B cell (primary cell): ENCODE measurements around the gene TRPC4AP. TPM values are rescaled to one million over a fixed set of nuclear protein-coding genes. Genes with fewer than 3 reads are reported as not detected.

Experiments used
- ATAC-seq: fragments of 200-7000 bp; cut with Tn5 transposase; one replicate; pipeline ENCODE4 v1.10.0; 2021; ENCODE audit warnings: low read depth, mild to moderate bottlenecking, moderate number of reproducible peaks, moderate library complexity
- CTCF ChIA-PET: fragments of 350-600 bp; sonication (Branson Sonifier 250); formaldehyde crosslinking; loops from one replicate; lab custom pipeline; 2021; ENCODE audit warnings: antibody characterized with exemption, inconsistent platforms; lab: Charles Lee
- POLR2A ChIA-PET: fragments of 350-600 bp; sonication (Branson Sonifier 250); formaldehyde crosslinking; loops from one replicate; lab custom pipeline; 2021; ENCODE audit warnings: antibody characterized with exemption; lab: Charles Lee
- DNase-seq: peaks from one replicate; pipeline ENCODE4 v3.0.0; 2013
- H2AFZ ChIP-seq: 2 replicates; pipeline ENCODE4 v1.6.1; 2012; ENCODE audit warnings: mild to moderate bottlenecking, low read depth, low read length; ENCODE audit not compliant: insufficient read depth, poor library complexity, severe bottlenecking
- H3K27ac ChIP-seq, 2 donors: 1 replicate in 1 of 2; 2 replicates in 1 of 2; pipeline ENCODE4 v1.5.1; 2012 to 2013; ENCODE audit warnings: low read length in 2 of 2, mild to moderate bottlenecking in 2 of 2, moderate library complexity in 1 of 2
- H3K27me3 ChIP-seq, 4 experiments: fragments of 200-600 bp in 1 of 4; sonication (generic) in 1 of 4; replicated peaks in 1 of 4; 1 replicate in 2 of 4; 2 replicates in 2 of 4; pipeline versions ENCODE4 v1.6.1 to v1.7.0; 2013 to 2016; ENCODE audit warnings: low read length in 3 of 4, mild to moderate bottlenecking in 2 of 4, mixed read lengths in 1 of 4, moderate library complexity in 1 of 4; ENCODE audit not compliant: insufficient read depth in 4 of 4, control insufficient read depth in 3 of 4; ENCODE audit errors: control extremely low read depth in 1 of 4
- H3K36me3 ChIP-seq, 2 experiments: replicated peaks in 1 of 2; 1 replicate in 1 of 2; 2 replicates in 1 of 2; pipeline versions ENCODE4 v1.6.1 to v1.7.1; 2013; ENCODE audit warnings: low read length in 1 of 2; ENCODE audit not compliant: insufficient read depth in 2 of 2, control insufficient read depth in 1 of 2; ENCODE audit errors: control extremely low read depth in 1 of 2, extremely low read depth in 1 of 2
- H3K4me1 ChIP-seq, 2 donors: fragments of 200-600 bp in 1 of 2; sonication (generic) in 1 of 2; 1 replicate in 1 of 2; 2 replicates in 1 of 2; pipeline versions ENCODE4 v1.5.1 to v1.6.1; 2013 to 2017; ENCODE audit warnings: low read length in 2 of 2; ENCODE audit not compliant: control insufficient read depth in 2 of 2, insufficient read depth in 2 of 2
- H3K4me2 ChIP-seq: replicated peaks from 2 replicates; pipeline ENCODE3; 2012; ENCODE audit warnings: mild to moderate bottlenecking, low read depth, low read length; ENCODE audit not compliant: poor library complexity, severe bottlenecking
- H3K4me3 ChIP-seq, 5 experiments: fragments of 200-600 bp in 1 of 5; sonication (generic) in 1 of 5; 1 replicate in 3 of 5; 2 replicates in 2 of 5; pipeline versions ENCODE4 v1.5.1 to v1.7.0; 2011 to 2016; ENCODE audit warnings: low read length in 4 of 5, mild to moderate bottlenecking in 4 of 5, low read depth in 2 of 5, control low read depth in 1 of 5, moderate library complexity in 1 of 5; ENCODE audit not compliant: insufficient read depth in 1 of 5; ENCODE audit errors: control extremely low read depth in 1 of 5, extremely low read depth in 1 of 5
- H3K79me2 ChIP-seq: fragments of 200-600 bp; sonication (generic); one replicate; pipeline ENCODE4 v1.6.0; 2016; ENCODE audit warnings: low read length; ENCODE audit not compliant: control insufficient read depth, insufficient read depth
- H3K9ac ChIP-seq: fragments of 200-600 bp; sonication (generic); 2 replicates; pipeline ENCODE4 v1.6.1; 2017; ENCODE audit warnings: mild to moderate bottlenecking, low read length, moderate library complexity
- H3K9me3 ChIP-seq, 3 donors: one replicate each; pipeline versions ENCODE4 v1.6.1 to v1.7.1; 2013; ENCODE audit warnings: low read length in 2 of 3; ENCODE audit not compliant: control insufficient read depth in 2 of 3, insufficient read depth in 1 of 3; ENCODE audit errors: control extremely low read depth in 1 of 3
- H4K20me1 ChIP-seq: 2 replicates; pipeline ENCODE4 v1.6.0; 2012; ENCODE audit warnings: mild to moderate bottlenecking, low read length; ENCODE audit not compliant: insufficient read depth, control insufficient read depth, poor library complexity, severe bottlenecking
- H3K27ac Mint-ChIP-seq: one replicate; pipeline ENCODE4 v1.8.0; 2021; ENCODE audit warnings: mixed read lengths
- H3K27me3 Mint-ChIP-seq: one replicate; pipeline ENCODE4 v1.8.0; 2021; ENCODE audit warnings: mixed read lengths
- H3K4me1 Mint-ChIP-seq: one replicate; pipeline ENCODE4 v1.8.0; 2021; ENCODE audit warnings: mixed read lengths
- H3K4me3 Mint-ChIP-seq: one replicate; pipeline ENCODE4 v1.8.0; 2021; ENCODE audit warnings: mixed read lengths
- H3K9me3 Mint-ChIP-seq: one replicate; pipeline ENCODE4 v1.8.0; 2022; ENCODE audit warnings: mixed read lengths; ENCODE audit not compliant: insufficient read depth
- CTCF ChIP-seq: fragments of 200-600 bp; IDR thresholded peaks from one replicate; pipeline ENCODE4 v1.8.0; 2022; ENCODE audit warnings: antibody characterized with exemption, mild to moderate bottlenecking
- EZH2 ChIP-seq: IDR thresholded peaks from 2 replicates; pipeline ENCODE4 v1.6.1; 2012; ENCODE audit warnings: borderline replicate concordance, low read depth, mild to moderate bottlenecking, moderate library complexity, low read length; ENCODE audit not compliant: insufficient read depth, poor library complexity, severe bottlenecking
- WGBS: methylation state at CpG from one replicate; pipeline ENCODE4 v1.1.5; 2013; ENCODE audit warnings: missing lambda C conversion rate; ENCODE audit not compliant: insufficient coverage; 5-methylcytosine and 5-hydroxymethylcytosine counted together
- intact Hi-C: fragments of 100-400 bp; cut with micrococcal nuclease; formaldehyde crosslinking; loops from one replicate; pipeline ENCODE4 v1.10.0; 2022
- polyA plus RNA-seq: library from polyadenylated mRNA; depleted of rRNA; stranded (reverse); fragments of >200 nt; gene quantifications from 2 replicates; pipeline ENCODE4 v1.2.3, GENCODE V29; 2012
- total RNA-seq, 2 donors: library from RNA; stranded (reverse); fragments of 120-200 nt in 1 of 2; gene quantifications; 1 replicate in 1 of 2; 2 replicates in 1 of 2; pipeline versions ENCODE4 v1.2.3 to v1.2.4, GENCODE V29; 2013 to 2022

TRPC4AP gene
- total and polyA plus RNA-seq, 2 donors (not counting 1 experiment from before 2014, with no cell fraction given) = 62.5 to 73.2 TPM

GRCh38 chr20:35049776-35050352 lies 42.7 kb downstream of the TRPC4AP start:
- H3K27ac ChIP-seq = no peak overlapping the region
- no peaks in the 10 kb centered on the region for H3K9me3 Mint-ChIP-seq
- H3K36me3 ChIP-seq = peaks cover 11 to 51% of the 10 kb centered on the region in 2 experiments
- H3K9me3 ChIP-seq = no peaks in the 10 kb centered on the region
- H2AFZ ChIP-seq = no peak overlapping the region
- H3K9ac ChIP-seq = no peak overlapping the region
- no peak overlapping the region for H3K4me3 Mint-ChIP-seq
- no peaks in the 10 kb centered on the region for H3K27me3 ChIP-seq
- H3K79me2 ChIP-seq = no peaks in the 10 kb centered on the region
- ATAC-seq = no peak
- no peak for TF ChIP-seq EZH2
- peaks cover 3% of the 10 kb centered on the region for H3K4me1 Mint-ChIP-seq
- WGBS = 67% methylated on average over 2 of the region's 5 CpGs
- no peak for DNase-seq
- CTCF ChIA-PET = no interaction called here
- H3K27me3 Mint-ChIP-seq = no peaks in the 10 kb centered on the region
- POLR2A ChIA-PET = no interaction called here
- H3K4me2 ChIP-seq = no peak overlapping the region
- intact Hi-C loops = no loop called here
- no peak overlapping the region for H3K4me3 ChIP-seq
- no peak overlapping the region for H3K27ac Mint-ChIP-seq
- H4K20me1 ChIP-seq = no peaks in the 10 kb centered on the region
- H3K4me1 ChIP-seq = no peaks in the 10 kb centered on the region

GRCh38 chr20:35048739-35049138 lies 43.9 kb downstream of the TRPC4AP start:
- Histone ChIP-seq H3K4me1 (no peaks in the 10 kb centered on the region), H3K9ac (no peak overlapping the region), H3K9me3 (no peaks in the 10 kb centered on the region), H3K27me3 (no peaks in the 10 kb centered on the region), H3K4me2 (no peak overlapping the region), H3K36me3 (peaks cover 13 to 55% of the 10 kb centered on the region in 2 experiments), H3K79me2 (no peaks in the 10 kb centered on the region), H2AFZ (no peak overlapping the region), H3K4me3 (no peak overlapping the region), H4K20me1 (no peaks in the 10 kb centered on the region), H3K27ac (no peak overlapping the region)
- ChIA-PET CTCF (no interaction called here), POLR2A (no interaction called here)
- WGBS = no CpG with 5 or more reads among the region's 1 CpG
- Mint-ChIP-seq H3K9me3 (no peaks in the 10 kb centered on the region), H3K27ac (no peak overlapping the region), H3K27me3 (no peaks in the 10 kb centered on the region), H3K4me1 (no peaks in the 10 kb centered on the region), H3K4me3 (no peak overlapping the region)
- TF ChIP-seq EZH2 (no peak), CTCF (no peak)
- ATAC-seq (no peak), DNase-seq (no peak)
- intact Hi-C loops = no loop called here
